Erythroblast (primary cell): Measurements from ENCODE around the gene ACACB.

Experiments
- GATA1 ChIP-seq: IDR thresholded peaks from 2 replicates; pipeline ENCODE4 v1.6.1; 2011; ENCODE audit warnings: low read depth, mild to moderate bottlenecking, control low read depth, low read length, moderate library complexity
- POLR2A ChIP-seq: IDR thresholded peaks from 2 replicates; pipeline ENCODE4 v1.6.1; 2011; ENCODE audit warnings: mild to moderate bottlenecking, low read length

- TF ChIP-seq POLR2A: no peak
- TF ChIP-seq GATA1: no peak
Measured at GRCh38 chr12:109223868-109224267, 107.5 kb downstream of the ACACB start.
